Neutrophil (primary cell): ENCODE measurements around the gene CAMK1D.

ENCODE experiments used
- H3K27ac ChIP-seq: fragments of 200-600 bp; sonication (generic); 2 replicates; pipeline ENCODE4 v1.5.1; 2016; ENCODE audit warnings: mild to moderate bottlenecking, moderate library complexity
- H3K27me3 ChIP-seq: fragments of 200-600 bp; sonication (generic); 2 replicates; pipeline ENCODE4 v1.6.0; 2016; ENCODE audit warnings: mild to moderate bottlenecking
- H3K36me3 ChIP-seq: fragments of 200-600 bp; sonication (generic); 2 replicates; pipeline ENCODE4 v1.5.1; 2017
- H3K4me1 ChIP-seq, 2 experiments: fragments of 200-600 bp in 1 of 2; sonication (generic) in 1 of 2; 1 replicate in 1 of 2; 2 replicates in 1 of 2; pipeline versions ENCODE4 v1.5.1 to v1.6.1; 2013 to 2016; ENCODE audit warnings: low read depth in 1 of 2, low read length in 1 of 2, mild to moderate bottlenecking in 1 of 2, moderate library complexity in 1 of 2; ENCODE audit not compliant: control insufficient read depth in 1 of 2, insufficient read depth in 1 of 2
- H3K4me3 ChIP-seq, 2 experiments: fragments of 200-600 bp in 1 of 2; sonication (generic) in 1 of 2; 1 replicate in 1 of 2; 2 replicates in 1 of 2; pipeline ENCODE4 v1.5.1; 2013 to 2016; ENCODE audit warnings: low read depth in 1 of 2, low read length in 1 of 2, mild to moderate bottlenecking in 1 of 2, moderate library complexity in 1 of 2
- H3K9me3 ChIP-seq: fragments of 200-600 bp; sonication (generic); 2 replicates; pipeline ENCODE4 v1.5.1; 2016
- CTCF ChIP-seq: fragments of 200-600 bp; sonication (generic); IDR thresholded peaks from 2 replicates; pipeline ENCODE4 v1.5.1; 2016; ENCODE audit warnings: antibody characterized with exemption

The CAMK1D gene

GRCh38 chr10:12337453-12338372 is 11.6 kb upstream of the CAMK1D start:
- no peaks in the 10 kb centered on the region for H3K36me3 ChIP-seq
- TF ChIP-seq CTCF = no peak
- peaks cover 4 to 8% of the 10 kb centered on the region in 2 experiments for H3K4me1 ChIP-seq
- no peak overlapping the region for H3K27ac ChIP-seq
- H3K9me3 ChIP-seq = no peaks in the 10 kb centered on the region
- H3K4me3 ChIP-seq = no peak overlapping the region
- H3K27me3 ChIP-seq = peaks cover 26% of the 10 kb centered on the region

DNA sequence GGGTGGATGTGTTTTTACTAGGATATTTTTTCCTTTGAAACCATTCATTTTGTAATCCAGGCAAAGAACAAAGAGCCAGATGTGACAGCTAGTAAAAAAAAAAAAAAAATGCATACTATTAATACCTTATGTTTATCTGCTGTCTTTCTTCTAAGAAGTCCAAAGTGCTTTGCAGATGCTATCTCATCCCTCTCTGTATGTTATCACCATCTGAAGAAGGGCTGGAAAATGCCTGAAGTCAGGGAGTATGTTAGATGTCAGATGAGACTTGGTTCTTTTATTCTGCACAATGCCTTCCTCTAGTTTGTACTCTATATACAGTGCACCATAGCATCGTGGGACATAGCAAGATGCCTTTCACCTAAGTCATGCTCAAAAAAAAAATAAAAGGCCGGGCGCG is 10.4 kb upstream of the CAMK1D start:
- H3K9me3 ChIP-seq = no peaks in the 10 kb centered on the region
- H3K4me3 ChIP-seq = no peak overlapping the region
- peaks cover 0 to under 1% of the 10 kb centered on the region in 2 experiments for H3K4me1 ChIP-seq
- no peak for TF ChIP-seq CTCF
- H3K27me3 ChIP-seq = peaks cover 16% of the 10 kb centered on the region
- H3K27ac ChIP-seq = no peak overlapping the region
- no peaks in the 10 kb centered on the region for H3K36me3 ChIP-seq

GRCh38 chr10:12340371-12340770 is 9.0 kb upstream of the CAMK1D start:
- Histone ChIP-seq H3K27me3 (peaks cover 11% of the 10 kb centered on the region), H3K36me3 (no peaks in the 10 kb centered on the region), H3K9me3 (no peaks in the 10 kb centered on the region), H3K4me3 (no peak overlapping the region), H3K27ac (no peak overlapping the region), H3K4me1 (no peaks in the 10 kb centered on the region)
- no peak for TF ChIP-seq CTCF

DNA sequence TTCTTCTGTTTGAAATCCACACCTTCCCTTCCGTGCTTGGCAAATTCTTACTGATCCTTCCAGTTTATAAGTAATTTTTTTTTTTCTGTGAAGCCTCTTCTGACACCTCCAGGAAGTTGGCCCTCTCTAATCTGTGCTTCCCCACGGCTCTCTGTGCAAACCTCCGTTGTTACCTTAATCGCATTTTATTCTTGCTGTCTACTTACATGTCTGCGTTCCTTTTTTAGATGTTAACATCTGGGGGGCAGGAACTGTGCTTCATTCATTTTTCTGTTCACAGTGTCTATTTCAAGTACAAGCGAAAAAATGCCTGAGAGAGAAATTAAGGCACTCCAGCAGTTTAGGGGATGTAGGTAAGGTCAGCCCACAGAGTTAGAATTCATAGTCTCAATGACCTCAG is 8.4 kb upstream of the CAMK1D start:
- Histone ChIP-seq H3K36me3 (no peaks in the 10 kb centered on the region), H3K4me1 (no peaks in the 10 kb centered on the region), H3K4me3 (no peak overlapping the region), H3K27ac (no peak overlapping the region), H3K9me3 (no peaks in the 10 kb centered on the region), H3K27me3 (peaks cover 12% of the 10 kb centered on the region)
- TF ChIP-seq CTCF = no peak

DNA sequence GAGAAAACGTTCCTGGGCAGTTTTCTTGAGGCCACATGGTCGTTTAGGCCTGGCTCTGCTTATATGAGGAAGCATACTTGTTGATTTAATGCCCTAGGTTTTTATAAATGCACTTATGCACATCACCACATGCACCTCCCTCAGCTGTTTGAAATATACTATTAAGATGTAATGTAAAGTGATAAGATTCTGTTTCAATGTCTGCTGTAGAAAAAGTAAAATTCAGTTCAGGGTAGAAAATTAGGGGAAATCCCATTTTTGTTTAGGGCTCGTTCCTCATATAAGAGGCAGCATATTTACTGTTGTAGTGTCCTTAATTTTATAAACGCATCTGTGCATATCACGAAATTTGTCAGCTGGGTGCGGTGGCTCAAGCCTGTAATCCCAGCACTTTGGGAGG is 7.8 kb upstream of the CAMK1D start:
- H3K27me3 ChIP-seq = peaks cover 18% of the 10 kb centered on the region
- TF ChIP-seq CTCF = no peak

More for the DNA sequence above, 7.8 kb upstream of the CAMK1D start:
- H3K9me3 ChIP-seq = no peaks in the 10 kb centered on the region
- H3K4me1 ChIP-seq = no peaks in the 10 kb centered on the region
- H3K36me3 ChIP-seq = no peaks in the 10 kb centered on the region
- no peak overlapping the region for H3K27ac ChIP-seq
- H3K4me3 ChIP-seq = no peak overlapping the region
